SK-N-MC (cell line): ENCODE measurements around the gene SPEM3.

Experiments used
- EZH2 ChIP-seq: fragments of 200-600 bp; sonication (generic); IDR thresholded peaks from one replicate; pipeline ENCODE4 v1.6.1; 2017; ENCODE audit warnings: antibody characterized with exemption
- FOXP2 ChIP-seq: optimal IDR thresholded peaks from 2 replicates; pipeline ENCODE3; 2011; ENCODE audit warnings: mild to moderate bottlenecking, moderate library complexity; ENCODE audit not compliant: insufficient read depth; ENCODE audit errors: extremely low read length, control extremely low read depth
- POLR2AphosphoS5 ChIP-seq: IDR thresholded peaks from 2 replicates; pipeline ENCODE4 v1.6.1; 2012; ENCODE audit warnings: mild to moderate bottlenecking, low read depth, low read length, borderline replicate concordance

GRCh38 chr17:7406235-7406825, 22.3 kb upstream of the SPEM3 start:
- TF ChIP-seq POLR2AphosphoS5 (no peak), EZH2 (no peak), FOXP2 (no peak)
